Loucy (cell line): ENCODE results near the gene SDCBP2.

Experiments used
- H2AFZ ChIP-seq: fragments of 200-600 bp; sonication (generic); 2 replicates; pipeline ENCODE4 v1.6.0; 2016; ENCODE audit warnings: antibody characterized with exemption, mild to moderate bottlenecking, low read length, moderate library complexity
- H3F3A ChIP-seq: fragments of 200-600 bp; 2 replicates; pipeline ENCODE4 v1.6.0; 2016; ENCODE audit warnings: antibody characterized with exemption, low read depth, mild to moderate bottlenecking
- H3K27me3 ChIP-seq: fragments of 200-600 bp; sonication (generic); 2 replicates; pipeline ENCODE4 v1.6.1; 2014; ENCODE audit warnings: low read length, mild to moderate bottlenecking; ENCODE audit not compliant: insufficient read depth, poor library complexity, severe bottlenecking
- H3K36me3 ChIP-seq: fragments of 200-600 bp; sonication (generic); 2 replicates; pipeline ENCODE4 v1.6.1; 2016; ENCODE audit warnings: low read length; ENCODE audit not compliant: insufficient read depth
- H3K4me1 ChIP-seq: fragments of 200-600 bp; sonication (generic); 2 replicates; pipeline ENCODE4 v1.5.1; 2014; ENCODE audit warnings: low read length, mild to moderate bottlenecking; ENCODE audit not compliant: insufficient read depth, poor library complexity, severe bottlenecking
- H3K4me2 ChIP-seq: fragments of 200-600 bp; sonication (generic); 2 replicates; pipeline ENCODE4 v1.6.0; 2014; ENCODE audit warnings: antibody characterized with exemption, low read length, low read depth, mild to moderate bottlenecking; ENCODE audit not compliant: poor library complexity, severe bottlenecking
- H3K4me3 ChIP-seq: fragments of 200-600 bp; sonication (generic); 2 replicates; pipeline ENCODE4 v1.5.1; 2014; ENCODE audit warnings: low read length, mild to moderate bottlenecking, mixed read lengths; ENCODE audit not compliant: poor library complexity, severe bottlenecking
- H3K79me2 ChIP-seq: fragments of 200-600 bp; sonication (generic); 2 replicates; pipeline ENCODE4 v1.6.1; 2014; ENCODE audit warnings: low read length; ENCODE audit not compliant: insufficient read depth
- H3K9ac ChIP-seq: fragments of 200-600 bp; sonication (generic); 2 replicates; pipeline ENCODE4 v1.6.0; 2014; ENCODE audit warnings: mild to moderate bottlenecking, low read depth, low read length, moderate library complexity; ENCODE audit not compliant: poor library complexity, severe bottlenecking
- H3K9me2 ChIP-seq: fragments of 200-600 bp; sonication (generic); replicated peaks from 2 replicates; pipeline ENCODE4 v1.6.1; 2016; ENCODE audit warnings: low read depth, low read length, mixed read lengths
- H3K9me3 ChIP-seq: fragments of 200-600 bp; sonication (generic); 2 replicates; pipeline ENCODE4 v1.6.1; 2014; ENCODE audit warnings: mild to moderate bottlenecking, antibody characterized with exemption, low read length, low read depth; ENCODE audit not compliant: insufficient read depth
- H4K20me1 ChIP-seq: fragments of 200-600 bp; sonication (generic); 2 replicates; pipeline ENCODE4 v1.6.0; 2014; ENCODE audit warnings: antibody characterized with exemption, low read length, mild to moderate bottlenecking; ENCODE audit not compliant: insufficient read depth, poor library complexity, severe bottlenecking
- CTCF ChIP-seq: fragments of 200-600 bp; sonication (generic); conservative IDR thresholded peaks from 2 replicates; pipeline ENCODE4 v1.5.1; 2014; ENCODE audit warnings: mild to moderate bottlenecking, antibody characterized with exemption, low read length
- EZH2phosphoT487 ChIP-seq: fragments of 200-600 bp; IDR thresholded peaks from 2 replicates; pipeline ENCODE4 v1.6.1; 2018; ENCODE audit warnings: antibody characterized with exemption, mild to moderate bottlenecking, moderate library complexity, borderline replicate concordance

SDCBP2 gene

GRCh38 chr20:1373036-1373435 lies 44.1 kb upstream of the SDCBP2 start:
- Histone ChIP-seq H3K9me2 (no peaks in the 10 kb centered on the region), H3K4me2 (no peak overlapping the region), H3F3A (no peaks in the 10 kb centered on the region), H3K79me2 (peaks cover 59% of the 10 kb centered on the region), H3K36me3 (peaks cover 60% of the 10 kb centered on the region), H4K20me1 (peaks cover 45% of the 10 kb centered on the region), H2AFZ (no peak overlapping the region), H3K27me3 (no peaks in the 10 kb centered on the region), H3K9ac (no peak overlapping the region), H3K9me3 (no peaks in the 10 kb centered on the region), H3K4me1 (peaks cover 20% of the 10 kb centered on the region), H3K4me3 (no peak overlapping the region)
- TF ChIP-seq EZH2phosphoT487 = no peak
- no peak for TF ChIP-seq CTCF

GRCh38 chr20:1371830-1372539 lies 43.0 kb upstream of the SDCBP2 start:
- no peaks in the 10 kb centered on the region for H3K27me3 ChIP-seq
- TF ChIP-seq EZH2phosphoT487 (no peak), CTCF (no peak)
- no peak overlapping the region for H3K4me2 ChIP-seq
- H4K20me1 ChIP-seq = peaks cover 35% of the 10 kb centered on the region
- H3F3A ChIP-seq = no peaks in the 10 kb centered on the region
- H3K9me2 ChIP-seq = no peaks in the 10 kb centered on the region
- H3K9me3 ChIP-seq = no peaks in the 10 kb centered on the region
- peaks cover 53% of the 10 kb centered on the region for H3K79me2 ChIP-seq
- H3K4me1 ChIP-seq = peaks cover 14% of the 10 kb centered on the region
- no peak overlapping the region for H3K9ac ChIP-seq
- no peak overlapping the region for H2AFZ ChIP-seq
- H3K4me3 ChIP-seq = no peak overlapping the region
- H3K36me3 ChIP-seq = peaks cover 69% of the 10 kb centered on the region

GRCh38 chr20:1371202-1371782 lies 42.4 kb upstream of the SDCBP2 start:
- no peak for TF ChIP-seq EZH2phosphoT487
- TF ChIP-seq CTCF = no peak
- no peaks in the 10 kb centered on the region for H3F3A ChIP-seq
- no peak overlapping the region for H3K4me3 ChIP-seq
- no peaks in the 10 kb centered on the region for H3K9me2 ChIP-seq
- H3K79me2 ChIP-seq = peaks cover 47% of the 10 kb centered on the region
- H3K4me2 ChIP-seq = no peak overlapping the region
- no peak overlapping the region for H3K9ac ChIP-seq
- peaks cover 28% of the 10 kb centered on the region for H4K20me1 ChIP-seq
- peaks cover 69% of the 10 kb centered on the region for H3K36me3 ChIP-seq
- no peaks in the 10 kb centered on the region for H3K9me3 ChIP-seq
- no peak overlapping the region for H2AFZ ChIP-seq
- no peaks in the 10 kb centered on the region for H3K27me3 ChIP-seq
- H3K4me1 ChIP-seq = peaks cover 14% of the 10 kb centered on the region
